Neural cell (in vitro differentiated cells): Measurements from ENCODE around the gene SEC14L1. TPM values are rescaled to one million over a fixed set of nuclear protein-coding genes. Genes with fewer than 3 reads are reported as not detected.
"Not testable (repeated sequence)": the region's sequence is repeated elsewhere in the genome, so short reads cannot be mapped to it uniquely, and the experiment has no call there.

ENCODE experiments used
- H2AFZ ChIP-seq: fragments of 200-600, 300-800 bp; sonication (generic), shearing (Covaris generic); 2 replicates; pipeline ENCODE4 v1.6.0; 2014; ENCODE audit warnings: low read depth, mild to moderate bottlenecking, antibody characterized with exemption, low read length, moderate library complexity
- H3F3A ChIP-seq: fragments of 200-600 bp; shearing (Covaris generic); 2 replicates; pipeline ENCODE4 v1.6.1; 2016; ENCODE audit warnings: mild to moderate bottlenecking, moderate library complexity, mixed read lengths, antibody characterized with exemption, low read length; ENCODE audit not compliant: insufficient read depth, poor library complexity, severe bottlenecking
- H3K27ac ChIP-seq: fragments of 200-600, 300-800 bp; sonication (generic), shearing (Covaris generic); 2 replicates; pipeline ENCODE4 v1.5.1; 2014; ENCODE audit warnings: mild to moderate bottlenecking, low read length, moderate library complexity
- H3K27me3 ChIP-seq: fragments of 300-800, 200-600 bp; sonication (generic), shearing (Covaris generic); 2 replicates; pipeline ENCODE4 v1.6.0; 2014; ENCODE audit warnings: mild to moderate bottlenecking, low read depth, low read length, moderate library complexity; ENCODE audit not compliant: insufficient read depth
- H3K36me3 ChIP-seq: fragments of 300-800, 200-600 bp; sonication (generic), shearing (Covaris generic); 2 replicates; pipeline ENCODE4 v1.5.1; 2014; ENCODE audit warnings: mild to moderate bottlenecking, antibody characterized with exemption, low read length, moderate library complexity; ENCODE audit not compliant: insufficient read depth
- H3K4me2 ChIP-seq: fragments of 300-800, 200-600 bp; sonication (generic), shearing (Covaris generic); 2 replicates; pipeline ENCODE4 v1.6.0; 2014; ENCODE audit warnings: mild to moderate bottlenecking, low read length
- H3K4me3 ChIP-seq: fragments of 300-800, 200-600 bp; sonication (generic), shearing (Covaris generic); 2 replicates; pipeline ENCODE4 v1.5.1; 2014; ENCODE audit warnings: mild to moderate bottlenecking, low read length, moderate library complexity
- H3K79me2 ChIP-seq: fragments of 200-600 bp; shearing (Covaris generic); replicated peaks from 2 replicates; pipeline ENCODE4 v1.6.0; 2014; ENCODE audit warnings: mild to moderate bottlenecking, low read length, moderate library complexity; ENCODE audit not compliant: insufficient read depth
- H3K9ac ChIP-seq: fragments of 300-800, 200-600 bp; sonication (generic), shearing (Covaris generic); 2 replicates; pipeline ENCODE4 v1.6.1; 2016; ENCODE audit warnings: mild to moderate bottlenecking, low read length, mixed read lengths
- H3K9me2 ChIP-seq: fragments of 200-600 bp; shearing (Covaris generic); 2 replicates; pipeline ENCODE4 v1.6.1; 2016; ENCODE audit warnings: mild to moderate bottlenecking, low read length, mixed read lengths; ENCODE audit not compliant: insufficient read depth
- H3K9me3 ChIP-seq: fragments of 200-600, 300-800 bp; sonication (generic), shearing (Covaris generic); 2 replicates; pipeline ENCODE4 v1.6.1; 2016; ENCODE audit warnings: mild to moderate bottlenecking, mixed run types, low read length, moderate library complexity, mixed read lengths
- H4K20me1 ChIP-seq: fragments of 200-600 bp; shearing (Covaris generic); 2 replicates; pipeline ENCODE4 v1.6.1; 2016; ENCODE audit warnings: mild to moderate bottlenecking, mixed run types; ENCODE audit not compliant: insufficient read depth
- CTCF ChIP-seq: fragments of 450-650 bp; IDR thresholded peaks from 2 replicates; pipeline ENCODE4 v1.5.1; 2014; ENCODE audit warnings: antibody characterized with exemption, mild to moderate bottlenecking, moderate library complexity; ENCODE audit not compliant: poor library complexity, severe bottlenecking
- EP300 ChIP-seq: fragments of 450-650 bp; conservative IDR thresholded peaks from 2 replicates; pipeline ENCODE4 v1.6.1; 2014; ENCODE audit warnings: antibody characterized with exemption, mild to moderate bottlenecking, moderate library complexity; ENCODE audit not compliant: poor library complexity, severe bottlenecking
- EZH2 ChIP-seq: fragments of 200-600, 300-800 bp; shearing (Covaris generic), sonication (generic); IDR thresholded peaks from 2 replicates; pipeline ENCODE4 v1.6.1; 2014; ENCODE audit warnings: antibody characterized with exemption, low read length, borderline replicate concordance, mild to moderate bottlenecking; ENCODE audit not compliant: insufficient read depth, poor library complexity, severe bottlenecking
- MXI1 ChIP-seq: fragments of 450-650 bp; conservative IDR thresholded peaks from 2 replicates; pipeline ENCODE4 v1.6.1; 2014; ENCODE audit warnings: antibody characterized with exemption, mild to moderate bottlenecking; ENCODE audit not compliant: poor library complexity, severe bottlenecking
- POLR2AphosphoS5 ChIP-seq: IDR thresholded peaks from 2 replicates; pipeline ENCODE4 v1.6.1; 2012
- RAD21 ChIP-seq: fragments of 450-650 bp; conservative IDR thresholded peaks from 2 replicates; pipeline ENCODE4 v1.6.1; 2014; ENCODE audit warnings: antibody characterized with exemption, mild to moderate bottlenecking, moderate library complexity
- REST ChIP-seq: IDR thresholded peaks from 2 replicates; pipeline ENCODE4 v1.6.1; 2012; ENCODE audit warnings: borderline replicate concordance
- SMC3 ChIP-seq: fragments of 450-650 bp; conservative IDR thresholded peaks from 2 replicates; pipeline ENCODE4 v1.6.1; 2014; ENCODE audit warnings: antibody characterized with exemption, mild to moderate bottlenecking, moderate library complexity; ENCODE audit not compliant: poor library complexity
- TAF1 ChIP-seq: IDR thresholded peaks from 2 replicates; pipeline ENCODE4 v1.6.1; 2012; ENCODE audit warnings: low read depth
- polyA plus RNA-seq: library from polyadenylated mRNA; depleted of rRNA; stranded (reverse); fragments of >200 nt; gene quantifications from 2 replicates; pipeline ENCODE4 v1.2.3, GENCODE V29; 2014

SEC14L1 gene
- polyA plus RNA-seq, 1 donor from 2014 or later, result 40.4 TPM

GRCh38 chr17:77111165-77111933, 29.4 kb upstream of the SEC14L1 start:
- not testable (repeated sequence) for H2AFZ ChIP-seq, H4K20me1 ChIP-seq, H3K27ac ChIP-seq, H3K4me3 ChIP-seq, H3K9ac ChIP-seq, H3K4me2 ChIP-seq, H3K79me2 ChIP-seq, H3K9me3 ChIP-seq, H3K27me3 ChIP-seq, H3K9me2 ChIP-seq, H3K36me3 ChIP-seq, H3F3A ChIP-seq

- TF ChIP-seq POLR2AphosphoS5 (no peak), MXI1 (no peak), SMC3 (no peak), TAF1 (no peak), EZH2 (no peak), RAD21 (no peak), EP300 (no peak), REST (no peak), CTCF (no peak)
- H3F3A ChIP-seq, result no peaks in the 10 kb centered on the region
- H3K36me3 ChIP-seq, result no peaks in the 10 kb centered on the region
- no peak overlapping the region for H3K27ac ChIP-seq
- no peak overlapping the region for H3K4me3 ChIP-seq
- no peaks in the 10 kb centered on the region for H3K9me3 ChIP-seq
- H3K79me2 ChIP-seq, result no peaks in the 10 kb centered on the region
- no peaks in the 10 kb centered on the region for H3K27me3 ChIP-seq
- no peak overlapping the region for H2AFZ ChIP-seq
- no peak overlapping the region for H3K4me2 ChIP-seq
- H4K20me1 ChIP-seq, result no peaks in the 10 kb centered on the region
- H3K9me2 ChIP-seq, result no peaks in the 10 kb centered on the region
- no peak overlapping the region for H3K9ac ChIP-seq
Measured at GRCh38 chr17:77111934-77112296, 28.9 kb upstream of the SEC14L1 start.
